CD4-positive, alpha-beta T cell (primary cell): ENCODE results near the gene ALX3. TPM values are rescaled to one million over a fixed set of nuclear protein-coding genes. Genes with fewer than 3 reads are reported as not detected.

Source experiments
- ATAC-seq: fragments of 200-7000 bp; cut with Tn5 transposase; one replicate; pipeline ENCODE4 v1.10.0; 2022; ENCODE audit warnings: mild to moderate bottlenecking; ENCODE audit not compliant: poor library complexity
- CTCF ChIA-PET: fragments of 350-600 bp; sonication (Branson Sonifier 250); formaldehyde crosslinking; loops from one replicate; lab custom pipeline; 2021; ENCODE audit warnings: antibody characterized with exemption, inconsistent platforms; lab: Charles Lee
- POLR2A ChIA-PET: fragments of 350-600 bp; sonication (Branson Sonifier 250); formaldehyde crosslinking; loops from one replicate; lab custom pipeline; 2021; ENCODE audit warnings: antibody characterized with exemption, inconsistent platforms; lab: Charles Lee
- DNase-seq, 14 experiments: peaks; one replicate each; pipeline ENCODE4 v3.0.0-alpha.2; 2013 to 2020; ENCODE audit warnings: mixed read lengths in 2 of 14
- H3K27ac ChIP-seq, 2 donors: one replicate each; pipeline versions ENCODE4 v1.5.1 to v1.7.0; 2013; ENCODE audit warnings: low read length in 2 of 2, low read depth in 1 of 2, mild to moderate bottlenecking in 1 of 2
- H3K27me3 ChIP-seq, 2 experiments: 1 replicate in 1 of 2; 2 replicates in 1 of 2; pipeline versions ENCODE4 v1.6.1 to v1.7.0; 2013; ENCODE audit warnings: low read length in 2 of 2, control low read depth in 1 of 2, mild to moderate bottlenecking in 1 of 2, moderate library complexity in 1 of 2; ENCODE audit not compliant: insufficient read depth in 2 of 2, control insufficient read depth in 1 of 2
- H3K36me3 ChIP-seq: one replicate; pipeline ENCODE4 v1.6.1; 2013; ENCODE audit warnings: low read length, control low read depth; ENCODE audit not compliant: insufficient read depth
- H3K4me1 ChIP-seq: one replicate; pipeline ENCODE4 v1.6.1; 2013; ENCODE audit warnings: low read length, control low read depth; ENCODE audit not compliant: insufficient read depth
- H3K4me3 ChIP-seq: one replicate; pipeline ENCODE4 v1.5.1; 2013; ENCODE audit warnings: mild to moderate bottlenecking, low read length, moderate library complexity
- H3K9me3 ChIP-seq, 2 experiments: 1 replicate in 1 of 2; 2 replicates in 1 of 2; pipeline versions ENCODE4 v1.6.1 to v1.7.0; 2013; ENCODE audit warnings: low read length in 2 of 2, mild to moderate bottlenecking in 2 of 2, control low read depth in 1 of 2, moderate library complexity in 1 of 2; ENCODE audit not compliant: control insufficient read depth in 1 of 2, insufficient read depth in 1 of 2
- H3K27ac Mint-ChIP-seq: one replicate; pipeline ENCODE4 v1.8.0; 2020; ENCODE audit warnings: mixed read lengths
- H3K27me3 Mint-ChIP-seq: one replicate; pipeline ENCODE4 v1.8.0; 2021; ENCODE audit warnings: mixed read lengths
- H3K36me3 Mint-ChIP-seq: one replicate; pipeline ENCODE4 v1.8.0; 2021; ENCODE audit warnings: low read depth, mixed read lengths
- H3K4me1 Mint-ChIP-seq: one replicate; pipeline ENCODE4 v1.8.0; 2021; ENCODE audit warnings: low read depth, mixed read lengths
- H3K4me3 Mint-ChIP-seq: one replicate; pipeline ENCODE4 v1.8.0; 2020; ENCODE audit warnings: mild to moderate bottlenecking, mixed read lengths
- H3K9me3 Mint-ChIP-seq: one replicate; pipeline ENCODE4 v1.8.0; 2020; ENCODE audit warnings: mixed read lengths
- intact Hi-C, 2 experiments: fragments of 100-400 bp; cut with DNase I in 1 of 2; cut with micrococcal nuclease in 1 of 2; formaldehyde crosslinking; loops; one replicate each; pipeline versions ENCODE4 v1.15.1 to v1.9.0; 2023 to 2025; cut with DNase I, micrococcal nuclease
- total RNA-seq, 174 experiments: library from RNA in 2 of 174; stranded (reverse) in 2 of 174; gene quantifications; one replicate each; pipeline ENCODE4 v1.2.3 and lab custom pipeline; 2021 to 2026
- TF ChIP-seq, protein P1 (sequence below): fragments of 200-600 bp; IDR thresholded peaks from one replicate; pipeline ENCODE4 v1.8.0; 2022; ENCODE audit warnings: antibody characterized with exemption, mild to moderate bottlenecking

The ALX3 gene
- total RNA-seq, 2 experiments from 2014 or later = not detected

DNA sequence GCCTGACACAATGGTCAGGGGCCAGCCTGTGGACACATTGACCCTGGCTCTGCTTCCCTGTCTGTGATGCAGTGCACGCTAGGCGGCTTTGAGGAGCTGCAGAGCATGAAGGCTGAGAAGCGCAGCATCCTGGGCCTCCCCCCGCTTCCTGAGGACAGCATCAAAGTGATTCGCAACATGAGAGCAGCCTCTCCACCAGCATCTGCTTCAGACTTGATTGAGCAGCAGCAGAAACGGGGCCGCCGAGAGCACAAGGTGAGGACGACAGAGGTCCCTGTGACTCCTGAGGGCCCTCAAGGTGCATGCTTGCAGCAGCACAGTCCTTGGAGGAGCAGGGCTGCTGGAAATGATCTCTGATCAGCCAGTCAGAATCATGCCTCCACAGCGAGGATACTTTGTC lies 27.5 kb downstream of the ALX3 start:
- intact Hi-C loops = no loop called here
- peaks cover 94% of the 10 kb centered on the region for H3K36me3 ChIP-seq
- H3K27ac ChIP-seq = no peak overlapping the region
- Mint-ChIP-seq H3K9me3 (no peaks in the 10 kb centered on the region), H3K36me3 (peaks cover 96% of the 10 kb centered on the region), H3K4me1 (no peaks in the 10 kb centered on the region), H3K27ac (no peak overlapping the region), H3K4me3 (no peak overlapping the region), H3K27me3 (no peaks in the 10 kb centered on the region)
- no peak overlapping the region for H3K4me3 ChIP-seq
- ChIA-PET CTCF (no interaction called here), POLR2A (interaction anchor here (1.7 kb wide), 1 partner anchor 9 kb away, joined by 4 read pairs; the partner anchor contains the start of gene STRIP1)
- ATAC-seq = no peak
- TF ChIP-seq, protein P1, sequence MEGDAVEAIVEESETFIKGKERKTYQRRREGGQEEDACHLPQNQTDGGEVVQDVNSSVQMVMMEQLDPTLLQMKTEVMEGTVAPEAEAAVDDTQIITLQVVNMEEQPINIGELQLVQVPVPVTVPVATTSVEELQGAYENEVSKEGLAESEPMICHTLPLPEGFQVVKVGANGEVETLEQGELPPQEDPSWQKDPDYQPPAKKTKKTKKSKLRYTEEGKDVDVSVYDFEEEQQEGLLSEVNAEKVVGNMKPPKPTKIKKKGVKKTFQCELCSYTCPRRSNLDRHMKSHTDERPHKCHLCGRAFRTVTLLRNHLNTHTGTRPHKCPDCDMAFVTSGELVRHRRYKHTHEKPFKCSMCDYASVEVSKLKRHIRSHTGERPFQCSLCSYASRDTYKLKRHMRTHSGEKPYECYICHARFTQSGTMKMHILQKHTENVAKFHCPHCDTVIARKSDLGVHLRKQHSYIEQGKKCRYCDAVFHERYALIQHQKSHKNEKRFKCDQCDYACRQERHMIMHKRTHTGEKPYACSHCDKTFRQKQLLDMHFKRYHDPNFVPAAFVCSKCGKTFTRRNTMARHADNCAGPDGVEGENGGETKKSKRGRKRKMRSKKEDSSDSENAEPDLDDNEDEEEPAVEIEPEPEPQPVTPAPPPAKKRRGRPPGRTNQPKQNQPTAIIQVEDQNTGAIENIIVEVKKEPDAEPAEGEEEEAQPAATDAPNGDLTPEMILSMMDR = no peak
- H3K9me3 ChIP-seq = no peaks in the 10 kb centered on the region
- DNase-seq = no peak
- no peaks in the 10 kb centered on the region for H3K4me1 ChIP-seq
- H3K27me3 ChIP-seq = no peaks in the 10 kb centered on the region

DNA sequence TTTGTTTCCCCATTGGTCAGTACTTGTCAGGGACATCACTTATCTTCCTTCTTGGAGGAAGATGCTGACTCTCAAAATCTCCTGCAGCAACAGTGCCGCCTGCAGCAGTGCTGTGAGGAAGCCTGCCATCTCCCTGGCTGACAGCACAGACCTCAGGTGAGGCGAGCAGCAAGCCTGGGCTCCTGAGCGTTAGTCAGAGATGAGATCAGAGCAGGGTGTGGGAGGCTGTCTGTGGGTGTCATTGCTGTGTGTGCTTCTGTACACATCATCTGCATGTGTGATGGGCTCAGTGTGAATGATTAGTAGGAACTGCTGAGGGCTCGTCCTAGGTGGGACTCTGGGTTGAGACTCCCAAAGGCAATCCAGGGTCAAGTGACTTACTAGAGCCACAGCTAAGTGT lies 29.9 kb downstream of the ALX3 start:
- Histone ChIP-seq H3K27me3 (no peaks in the 10 kb centered on the region), H3K27ac (no peak overlapping the region), H3K4me1 (peaks cover 9% of the 10 kb centered on the region), H3K36me3 (peaks cover 73% of the 10 kb centered on the region), H3K9me3 (no peaks in the 10 kb centered on the region), H3K4me3 (no peak overlapping the region)
- H3K4me3 Mint-ChIP-seq = no peak overlapping the region
- H3K27me3 Mint-ChIP-seq = no peaks in the 10 kb centered on the region
- TF ChIP-seq, protein P1 = no peak
- ChIA-PET CTCF (no interaction called here), POLR2A (interaction anchor here (1.0 kb wide), 1 partner anchor 10 kb away, joined by 3 read pairs; no protein-coding TSS in a partner anchor)
- no peak for DNase-seq
- ATAC-seq = no peak
- H3K27ac Mint-ChIP-seq = no peak overlapping the region
- peaks cover 15% of the 10 kb centered on the region for H3K4me1 Mint-ChIP-seq
- H3K36me3 Mint-ChIP-seq = peaks cover 86% of the 10 kb centered on the region
- H3K9me3 Mint-ChIP-seq = no peaks in the 10 kb centered on the region
- intact Hi-C loops = no loop called here

DNA sequence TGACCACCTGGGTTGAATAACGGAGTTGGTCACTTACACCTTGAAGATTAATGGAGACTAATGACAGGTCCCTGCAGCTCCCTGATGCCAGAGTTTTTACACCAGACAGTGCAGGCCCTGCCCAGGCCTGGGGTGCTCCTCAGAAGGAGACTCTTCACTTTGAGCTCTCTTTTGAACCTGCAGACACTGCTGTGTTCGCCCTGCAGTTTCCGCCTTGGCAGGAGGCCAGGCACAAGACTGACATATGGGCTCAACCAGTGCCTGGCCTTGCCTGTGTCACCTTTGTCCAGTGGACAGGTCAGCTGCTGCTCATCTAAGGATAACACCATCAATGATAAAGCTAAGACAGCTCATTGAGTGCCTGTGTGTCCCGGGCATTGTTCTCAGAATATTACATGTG lies 30.8 kb downstream of the ALX3 start:
- DNase-seq (no peak), ATAC-seq (no peak)
- Mint-ChIP-seq H3K36me3 (peaks cover 83% of the 10 kb centered on the region), H3K27ac (no peak overlapping the region), H3K4me1 (peaks cover 21% of the 10 kb centered on the region), H3K9me3 (no peaks in the 10 kb centered on the region), H3K4me3 (no peak overlapping the region), H3K27me3 (no peaks in the 10 kb centered on the region)
- TF ChIP-seq, protein P1 = no peak
- ChIA-PET POLR2A (interaction anchor here (0.6 to 0.7 kb wide), 2 partner anchors 23 to 36 kb away, joined by 3 to 4 read pairs; no protein-coding TSS in a partner anchor), CTCF (no interaction called here)
- no peak overlapping the region for H3K4me3 ChIP-seq
- H3K36me3 ChIP-seq = peaks cover 64% of the 10 kb centered on the region
- intact Hi-C loops = loop anchor here in 1 of 2 experiments (5.0 to 10.0 kb wide), 2 partner anchors 168 to 1405 kb away; partner anchors contain the start of genes ATP5PB and WDR77
- peaks cover 16% of the 10 kb centered on the region for H3K4me1 ChIP-seq
- H3K27ac ChIP-seq = no peak overlapping the region
- H3K27me3 ChIP-seq = no peaks in the 10 kb centered on the region
- no peaks in the 10 kb centered on the region for H3K9me3 ChIP-seq
